GM19193 (cell line): Measurements from ENCODE around the gene TGFB1I1.

Source experiments
- POLR2A ChIP-seq: IDR thresholded peaks from 4 replicates; pipeline ENCODE4 v1.6.1; 2011; ENCODE audit not compliant: insufficient read depth, insufficient read length; ENCODE audit errors: extremely low read depth

The TGFB1I1 gene

GRCh38 chr16:31487720-31488467 is 15.9 kb downstream of the TGFB1I1 start:
- TF ChIP-seq POLR2A = peak; percentile 9

- TF ChIP-seq POLR2A = peak; percentile 20
These were observed 16.7 kb downstream of the TGFB1I1 start for GRCh38 chr16:31488468-31489297.

- no peak for TF ChIP-seq POLR2A
These were observed 17.3 kb downstream of the TGFB1I1 start for GRCh38 chr16:31489298-31489564.

- TF ChIP-seq POLR2A = no peak
These were observed 17.9 kb downstream of the TGFB1I1 start for GRCh38 chr16:31489616-31490584.

GRCh38 chr16:31491778-31492418 is 19.9 kb downstream of the TGFB1I1 start:
- TF ChIP-seq POLR2A = no peak

GRCh38 chr16:31493506-31494125 is 21.7 kb downstream of the TGFB1I1 start:
- TF ChIP-seq POLR2A = no peak

GRCh38 chr16:31496670-31497069 is 24.7 kb downstream of the TGFB1I1 start:
- no peak for TF ChIP-seq POLR2A

- no peak for TF ChIP-seq POLR2A
These were observed 26.5 kb downstream of the TGFB1I1 start for GRCh38 chr16:31498493-31498892.

GRCh38 chr16:31499928-31500327 is 28.0 kb downstream of the TGFB1I1 start:
- TF ChIP-seq POLR2A = no peak

GRCh38 chr16:31501226-31501965 is 29.4 kb downstream of the TGFB1I1 start:
- no peak for TF ChIP-seq POLR2A

GRCh38 chr16:31501966-31502348 is 30.0 kb downstream of the TGFB1I1 start:
- no peak for TF ChIP-seq POLR2A

- TF ChIP-seq POLR2A = no peak
These were observed 31.0 kb downstream of the TGFB1I1 start for GRCh38 chr16:31502981-31503380.

- TF ChIP-seq POLR2A = no peak
These were observed 32.2 kb downstream of the TGFB1I1 start for GRCh38 chr16:31504159-31504558.
